HG03135 (cell line): ENCODE data around the gene AFF2.

ENCODE experiments used
- ATAC-seq: cut with Tn5 transposase; IDR thresholded peaks from one replicate; pipeline ENCODE4 v1.9.1; 2021; ENCODE audit warnings: mild to moderate bottlenecking, moderate library complexity; ENCODE audit not compliant: unreplicated experiment

The AFF2 gene

DNA sequence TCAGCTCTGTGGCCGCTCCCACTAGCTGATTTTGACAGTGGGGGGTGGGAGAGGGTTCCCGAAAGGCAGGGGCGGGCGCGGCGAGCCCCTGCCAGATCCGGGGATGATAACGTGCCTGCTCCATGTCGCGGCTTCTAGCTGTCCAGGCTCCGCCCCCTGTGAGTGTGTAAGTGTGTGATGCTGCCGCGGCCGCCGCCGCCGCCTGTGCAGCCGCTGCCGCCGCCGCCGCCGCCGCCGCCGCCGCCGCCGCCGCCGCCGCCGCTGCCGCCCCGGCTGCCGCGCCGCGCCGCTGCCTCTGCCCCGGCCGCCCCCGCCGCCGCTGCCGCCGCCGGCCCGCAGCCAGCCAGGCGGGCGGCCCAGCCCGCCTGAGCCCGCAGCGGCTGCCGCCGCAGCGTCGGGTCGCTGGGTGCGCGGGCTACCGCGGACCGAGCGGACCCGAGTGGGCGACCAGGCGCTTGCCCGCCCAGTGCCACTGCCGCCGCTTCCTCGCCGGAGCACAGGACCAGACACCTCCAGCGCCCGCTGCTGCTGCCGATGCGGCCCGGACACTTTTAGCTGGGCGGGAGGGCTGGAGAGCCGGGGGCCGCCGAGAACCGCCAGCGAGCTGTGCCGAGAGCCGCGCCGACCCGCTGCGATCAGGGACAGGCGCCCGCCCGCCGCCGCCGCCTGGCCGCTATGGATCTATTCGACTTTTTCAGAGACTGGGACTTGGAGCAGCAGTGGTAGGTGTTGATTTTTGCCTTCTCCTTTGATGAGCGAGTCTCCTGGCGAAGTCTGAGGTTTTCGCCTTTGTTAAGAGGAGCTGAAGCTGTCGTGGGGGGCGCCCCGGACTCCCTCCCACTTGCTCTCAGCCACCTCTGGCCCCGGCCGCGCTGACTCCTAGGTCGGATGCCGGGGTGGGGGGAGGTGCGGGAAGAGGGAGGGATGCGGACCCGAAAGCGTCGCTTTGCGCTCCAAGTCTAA lies at the start of gene AFF2:
TSS of gene AFF2 (plus strand) at position 195 of the 963 bp plus-strand sequence. CDS start at position 676, 481 bp downstream.
- no peak for ATAC-seq

DNA sequence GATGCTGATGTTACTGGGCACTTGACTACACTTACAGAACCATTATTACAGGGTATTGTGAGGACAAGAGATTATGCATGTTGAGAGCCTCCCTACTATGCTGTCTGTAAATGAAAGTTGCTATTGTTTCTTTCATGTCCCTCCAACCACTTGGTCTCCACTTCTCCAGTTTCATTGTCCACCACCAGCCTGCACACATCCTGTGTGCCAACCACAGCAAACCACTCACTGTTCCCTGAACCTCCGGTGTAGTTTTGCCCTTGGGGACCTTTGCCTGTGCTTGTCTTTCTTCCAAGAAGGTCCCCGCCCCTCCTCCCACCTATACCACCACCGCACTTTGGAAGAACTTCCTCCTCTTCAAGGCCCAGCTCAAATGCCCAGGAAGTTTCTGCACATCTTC lies 43.1 kb upstream of the AFF2 start:
- ATAC-seq = no peak

DNA sequence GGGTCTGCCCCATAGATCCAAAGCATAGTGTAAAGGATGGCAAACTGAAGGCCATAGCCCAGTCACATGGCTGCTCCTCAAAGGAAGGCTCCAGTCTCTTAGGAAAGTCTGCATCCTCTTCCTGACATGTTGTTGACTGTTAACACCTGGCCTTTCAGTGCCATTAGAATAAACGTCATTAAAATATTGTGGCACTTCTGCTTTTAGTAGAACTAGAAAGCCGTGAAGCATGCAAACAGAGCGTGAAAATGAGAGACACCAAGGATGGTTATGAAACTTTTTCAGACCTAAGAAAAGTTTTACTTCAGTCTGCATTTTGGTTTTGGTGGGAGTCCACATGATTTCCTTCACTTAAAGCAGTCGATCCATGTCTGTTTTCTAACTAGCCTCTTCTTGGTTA lies 41.1 kb upstream of the AFF2 start:
- ATAC-seq = peak; percentile 89

DNA sequence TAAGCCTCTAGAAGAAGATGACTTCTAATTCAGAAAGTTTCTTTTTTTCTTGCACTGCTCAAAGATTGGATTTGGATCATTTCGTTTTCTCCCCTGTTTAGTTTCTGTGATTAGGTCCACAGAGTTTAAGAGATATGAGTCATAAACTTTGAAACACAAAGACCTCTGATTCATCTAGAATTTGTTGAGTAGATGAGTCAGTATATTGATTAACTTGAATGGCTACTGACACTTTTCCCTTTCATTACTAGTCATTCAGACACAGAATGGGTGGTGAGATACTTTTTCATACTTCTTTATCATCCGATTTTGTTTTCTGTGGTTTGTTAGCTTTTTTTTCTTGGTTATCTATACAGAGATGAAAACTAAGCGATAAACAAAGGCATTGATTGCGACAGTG lies 34.1 kb upstream of the AFF2 start:
- peak; percentile 93 for ATAC-seq

DNA sequence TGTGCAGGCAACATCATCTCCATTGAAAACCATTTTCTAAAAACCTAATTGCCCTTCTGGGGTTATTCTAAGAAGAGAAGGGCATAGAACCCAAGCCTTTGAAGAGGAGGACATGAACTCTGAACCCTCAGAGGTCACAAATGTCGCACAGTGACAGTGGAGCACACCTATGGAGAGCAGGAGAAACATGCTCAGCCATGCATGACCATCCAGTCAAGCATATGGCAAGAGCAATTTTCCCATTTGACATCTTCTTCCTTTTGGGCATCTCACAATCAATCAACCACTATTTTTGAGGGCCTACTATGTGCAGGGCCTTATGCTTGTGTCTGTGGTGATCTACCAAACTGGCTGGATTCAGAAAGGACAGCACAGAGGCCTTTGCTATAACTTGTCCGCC lies 30.1 kb upstream of the AFF2 start:
- no peak for ATAC-seq

DNA sequence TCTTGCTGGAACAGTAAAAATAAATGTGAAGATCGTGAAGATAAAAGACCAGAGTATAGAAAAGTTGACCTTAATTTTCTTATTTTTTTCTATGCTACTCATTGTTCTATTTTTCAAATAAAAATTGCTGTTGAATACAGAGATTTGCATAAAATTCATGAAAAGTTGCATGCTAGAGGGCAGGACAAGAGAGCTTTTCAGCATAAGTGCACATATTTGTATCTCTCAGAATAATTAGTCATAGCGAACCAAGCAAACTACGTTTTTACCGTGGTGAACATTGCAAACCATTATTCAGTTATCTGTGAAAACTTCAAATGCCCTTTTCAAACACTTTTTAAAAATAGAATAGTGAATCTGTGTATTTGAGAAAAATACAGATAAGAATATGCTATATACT lies 26.4 kb upstream of the AFF2 start:
- ATAC-seq = no peak

DNA sequence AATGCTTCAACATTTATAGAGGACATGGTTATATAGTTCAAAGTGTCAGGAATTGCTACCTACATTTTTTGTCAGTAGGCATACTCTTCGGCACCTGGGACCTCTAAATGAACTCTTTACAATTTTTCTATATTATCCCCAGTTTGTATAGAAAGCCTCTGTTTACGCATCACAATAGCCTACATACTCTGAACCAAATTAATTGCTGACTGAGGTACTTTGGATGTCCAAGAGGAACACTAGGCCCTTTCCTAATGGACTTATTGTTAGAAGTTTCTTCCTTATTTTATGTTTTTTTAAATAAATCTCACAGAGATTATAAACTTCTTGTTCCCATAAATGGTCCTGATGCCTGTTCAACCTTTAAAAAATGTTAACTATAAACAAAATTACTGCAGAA lies 8.4 kb upstream of the AFF2 start:
- ATAC-seq = no peak

DNA sequence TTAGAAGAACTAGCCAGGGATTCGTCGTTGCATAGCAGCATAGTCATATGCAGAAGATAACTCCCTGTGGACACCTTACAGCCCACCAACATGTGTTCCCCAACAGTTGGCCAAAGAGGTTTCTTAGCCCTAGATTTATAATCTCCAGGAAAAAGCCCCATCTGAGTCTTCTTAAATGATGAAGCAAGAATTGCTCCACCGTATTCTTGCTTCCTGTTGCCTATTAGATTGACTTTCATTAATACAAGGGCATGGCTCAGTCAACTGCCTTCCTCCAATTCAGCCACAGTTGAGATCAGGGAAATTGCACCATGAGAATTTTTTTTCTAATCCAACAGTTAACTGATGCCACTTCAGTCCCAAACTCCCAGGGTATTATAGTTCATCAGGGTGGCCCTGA lies 5.2 kb upstream of the AFF2 start:
- no peak for ATAC-seq

DNA sequence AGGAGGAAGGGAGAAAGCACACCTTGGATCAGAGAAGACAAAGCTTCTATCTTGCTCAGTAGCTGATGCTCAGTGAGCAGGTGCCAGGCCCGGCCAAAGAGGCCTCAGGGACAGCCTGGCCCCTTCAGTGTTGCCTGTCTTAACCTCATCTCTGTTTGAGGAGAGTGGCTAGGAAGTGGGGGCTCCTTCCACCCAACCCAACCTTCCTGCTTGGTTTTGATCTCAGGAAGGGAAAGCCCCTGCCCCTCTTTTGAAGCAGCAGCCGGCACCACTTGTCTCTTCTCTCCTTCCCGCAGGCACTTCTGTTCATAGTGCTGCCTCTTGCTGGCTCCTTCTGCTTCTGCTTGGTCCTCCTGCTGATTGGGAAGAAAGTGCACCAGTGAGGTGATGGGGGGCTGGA lies 2.4 kb upstream of the AFF2 start:
- ATAC-seq = no peak

DNA sequence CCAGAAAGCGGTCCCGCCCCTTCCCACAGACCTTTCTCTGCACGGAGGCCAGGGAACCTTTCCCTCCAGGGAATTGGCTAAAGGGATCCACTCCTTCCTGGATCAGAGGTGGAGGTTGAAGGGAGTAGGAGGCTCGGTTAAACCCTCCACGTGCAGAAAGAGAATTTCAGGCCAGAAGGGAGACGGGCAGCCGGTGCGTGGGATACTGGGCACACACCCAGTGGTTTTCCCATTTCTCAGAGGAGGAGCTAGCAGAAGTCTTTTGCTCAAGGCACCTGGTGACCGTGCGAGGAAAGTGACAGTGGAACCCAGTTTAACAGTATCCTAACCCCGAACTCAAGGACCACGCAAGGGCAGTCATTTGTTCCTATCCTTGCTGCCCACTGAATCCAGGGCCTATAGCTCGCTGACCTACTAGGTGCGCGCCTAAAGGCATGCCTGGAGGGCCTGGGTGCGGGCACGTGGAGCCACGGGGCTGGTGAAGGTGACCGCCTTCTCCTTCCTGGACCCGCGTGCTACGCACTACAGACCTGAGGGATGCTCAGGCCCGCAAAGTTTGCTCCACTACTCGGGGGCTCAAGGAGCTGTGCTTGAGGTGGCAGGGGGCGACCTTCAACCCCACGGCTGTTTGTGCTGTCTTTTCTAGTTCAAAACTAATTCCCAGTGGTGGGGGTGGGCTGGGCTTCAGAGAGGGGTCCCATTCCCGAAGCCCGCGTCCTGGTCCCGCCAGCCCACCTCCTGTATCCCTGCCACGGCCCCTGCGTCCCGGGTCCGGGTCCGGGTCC lies 587 bp upstream of the AFF2 start:
- ATAC-seq = no peak

DNA sequence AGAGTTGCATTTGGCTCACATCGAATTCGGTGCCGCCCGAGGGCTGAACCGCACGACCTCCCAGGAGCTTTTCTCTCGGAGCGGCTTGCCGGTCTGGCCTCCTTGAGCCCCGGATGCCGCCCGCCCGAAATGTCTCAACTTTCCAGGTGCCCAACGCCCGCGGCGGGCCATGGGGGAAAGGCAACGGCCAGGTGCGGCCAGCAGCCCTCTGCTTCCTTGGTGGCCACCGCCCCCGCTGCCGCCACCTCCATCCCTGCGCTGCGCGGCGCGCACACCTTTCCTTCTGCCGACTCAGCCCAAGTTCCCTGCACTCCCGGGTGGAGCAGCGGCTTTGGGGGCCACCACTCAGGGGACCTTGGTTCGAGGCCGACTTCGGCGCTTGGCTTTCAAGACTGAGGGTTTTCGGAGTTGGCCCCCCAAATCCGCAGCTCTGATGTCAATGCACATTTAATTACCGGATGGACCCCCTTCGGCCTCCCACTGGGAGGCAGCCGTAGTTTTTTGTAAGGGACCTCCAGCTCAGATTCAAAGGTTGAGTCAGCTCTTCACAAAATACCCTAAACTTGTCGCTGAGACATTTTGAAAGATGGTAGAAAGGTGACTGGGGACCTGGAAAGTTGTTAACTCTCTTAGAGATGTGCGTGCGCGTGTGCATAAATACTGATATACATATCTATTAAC lies 1.1 kb downstream of the AFF2 start:
- ATAC-seq = no peak

DNA sequence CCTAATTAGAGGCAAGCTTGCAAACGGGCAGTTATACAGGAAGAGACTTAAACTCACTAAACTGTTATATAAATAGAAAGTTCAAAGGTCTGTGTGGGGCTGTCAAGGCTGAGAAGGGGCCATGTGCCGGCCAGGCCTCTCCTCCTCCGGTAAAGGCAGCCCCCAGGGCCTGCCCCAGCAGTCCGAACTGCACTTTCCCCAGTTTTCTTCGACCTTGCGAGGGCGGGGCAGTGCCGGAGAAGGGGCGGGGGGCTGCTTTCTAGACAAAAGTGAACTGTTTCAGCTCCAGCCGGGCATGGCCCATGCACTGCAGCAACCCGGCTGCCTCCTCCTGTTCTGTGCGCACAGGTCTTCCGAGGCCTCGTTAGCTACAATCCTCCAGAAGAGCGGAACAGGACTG lies 4.1 kb downstream of the AFF2 start:
- no peak for ATAC-seq

DNA sequence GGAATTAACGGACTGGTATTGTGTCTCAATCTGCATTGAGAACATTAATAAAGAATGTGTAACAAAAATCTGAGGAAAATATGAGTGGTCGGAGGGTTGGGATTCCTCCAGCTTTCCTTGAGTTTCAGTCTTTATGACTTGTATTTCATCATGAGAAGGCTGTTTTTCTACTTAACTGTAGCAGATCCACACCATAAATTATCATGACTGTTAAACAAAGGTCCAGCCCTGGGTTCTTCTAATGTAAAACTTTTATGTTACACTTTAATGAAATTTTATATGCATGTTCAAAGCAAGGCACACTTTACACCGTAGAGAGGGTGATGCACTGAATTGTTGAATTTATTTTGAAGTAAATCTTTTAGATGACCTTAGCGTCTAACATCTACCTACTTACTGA lies 7.0 kb downstream of the AFF2 start:
- no peak for ATAC-seq

DNA sequence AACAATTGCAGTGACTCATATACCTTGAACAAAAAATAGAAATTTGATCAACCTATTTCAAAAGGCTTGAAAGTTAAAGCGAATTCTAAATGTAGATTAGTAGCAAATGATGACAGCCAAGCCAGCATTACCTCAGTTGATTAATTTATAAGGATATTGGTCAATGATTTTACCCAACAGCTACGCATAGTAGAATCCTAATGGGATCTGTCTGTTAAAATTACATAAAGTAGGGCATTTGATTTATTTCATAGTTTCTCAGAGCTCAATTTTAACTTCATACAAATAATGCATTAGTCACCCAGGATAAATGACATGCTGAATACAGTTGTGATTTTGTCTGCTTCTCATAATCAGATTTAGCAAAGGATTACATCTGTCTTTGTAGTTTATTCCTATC lies 12.0 kb downstream of the AFF2 start:
- ATAC-seq = no peak

DNA sequence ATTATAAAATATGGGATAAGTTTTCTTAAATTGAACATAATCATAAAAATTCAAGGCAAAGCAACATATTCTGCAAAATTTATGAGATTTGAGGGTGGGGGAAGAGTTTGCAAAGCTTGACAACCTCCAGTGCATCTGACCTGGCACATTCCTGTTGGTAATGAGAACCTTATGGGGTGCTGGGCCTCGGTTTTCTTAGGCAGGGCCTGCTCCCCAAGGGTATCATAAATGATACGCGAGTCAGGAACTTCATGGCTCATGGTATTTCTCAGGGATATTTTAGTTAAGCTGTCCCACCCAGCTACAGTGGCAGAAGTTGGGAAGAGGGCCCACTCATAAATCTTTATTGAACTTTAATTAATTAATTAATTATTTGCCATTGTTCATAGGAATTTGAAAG lies 13.2 kb downstream of the AFF2 start:
- no peak for ATAC-seq

DNA sequence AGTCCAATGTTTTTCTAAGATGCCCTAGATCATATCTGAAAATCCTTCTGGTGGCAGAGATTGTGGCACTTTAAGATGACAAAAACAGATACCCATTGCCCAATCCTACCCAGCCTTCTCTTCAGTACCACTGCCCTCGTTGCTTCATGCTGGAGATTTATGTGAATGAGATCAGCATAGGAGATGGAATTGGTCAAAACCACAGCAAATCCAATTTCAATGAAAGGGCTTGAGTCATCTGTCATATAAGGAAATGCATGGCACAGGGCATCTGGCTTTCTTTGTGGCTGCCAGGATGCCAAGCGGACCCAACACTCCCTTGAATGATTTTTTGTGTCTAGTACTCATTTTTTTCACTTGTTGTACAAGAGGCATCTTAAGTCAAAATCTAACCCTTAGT lies 16.8 kb downstream of the AFF2 start:
- ATAC-seq = no peak

DNA sequence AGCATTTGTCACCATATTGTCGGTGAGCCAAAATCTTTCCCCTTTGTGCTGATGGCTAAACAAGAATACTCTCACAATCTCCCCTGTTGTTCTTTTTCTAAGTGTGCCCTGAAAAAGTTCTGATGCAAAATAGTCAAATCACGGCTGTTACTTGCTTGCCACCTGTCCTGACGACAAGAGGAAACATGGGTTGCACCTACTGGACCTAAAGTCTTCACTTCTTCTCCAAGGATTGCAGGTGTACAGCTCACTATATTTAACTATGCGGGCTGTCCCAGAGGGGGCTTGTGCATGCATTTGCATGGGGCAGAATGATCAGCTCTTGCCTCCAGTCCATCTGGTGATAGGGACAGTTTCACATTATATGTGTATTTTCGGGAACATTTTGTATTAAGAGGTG lies 21.6 kb downstream of the AFF2 start:
- ATAC-seq = no peak

DNA sequence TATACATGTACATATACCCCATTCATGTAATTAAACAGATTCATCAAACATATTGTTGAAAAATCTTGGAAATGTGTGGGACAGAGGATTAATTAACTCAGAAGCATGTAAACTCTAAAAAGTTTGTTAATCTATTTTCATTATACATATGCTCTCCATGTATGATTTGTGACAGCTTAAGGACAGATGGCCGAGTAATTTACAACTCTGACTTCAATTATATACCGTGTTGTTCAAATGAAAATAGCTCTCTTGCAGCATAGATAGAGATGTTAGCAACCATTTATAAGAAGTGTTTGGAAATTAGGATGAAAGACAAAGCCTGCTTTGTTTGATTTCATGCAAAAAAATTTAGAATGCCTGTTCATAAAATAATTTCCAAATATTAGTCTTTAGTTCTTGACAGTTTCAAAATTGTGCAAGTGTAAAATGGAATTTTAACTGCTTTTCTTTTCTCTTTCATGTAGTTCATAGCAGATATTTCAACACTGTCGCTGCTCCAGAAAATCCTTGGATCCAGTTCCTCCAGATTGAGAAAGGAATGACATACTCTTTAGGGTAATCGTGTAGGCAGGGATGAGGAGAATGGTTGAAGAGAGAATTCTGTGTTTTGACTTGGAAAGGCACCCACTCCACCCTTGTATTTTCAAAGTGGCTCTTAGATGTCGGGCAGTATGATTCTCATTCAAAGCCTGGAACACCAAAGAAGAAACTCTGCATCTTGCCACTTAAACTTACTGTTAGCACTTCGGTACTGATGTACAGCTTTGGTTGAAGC lies 23.1 kb downstream of the AFF2 start:
- ATAC-seq = no peak

DNA sequence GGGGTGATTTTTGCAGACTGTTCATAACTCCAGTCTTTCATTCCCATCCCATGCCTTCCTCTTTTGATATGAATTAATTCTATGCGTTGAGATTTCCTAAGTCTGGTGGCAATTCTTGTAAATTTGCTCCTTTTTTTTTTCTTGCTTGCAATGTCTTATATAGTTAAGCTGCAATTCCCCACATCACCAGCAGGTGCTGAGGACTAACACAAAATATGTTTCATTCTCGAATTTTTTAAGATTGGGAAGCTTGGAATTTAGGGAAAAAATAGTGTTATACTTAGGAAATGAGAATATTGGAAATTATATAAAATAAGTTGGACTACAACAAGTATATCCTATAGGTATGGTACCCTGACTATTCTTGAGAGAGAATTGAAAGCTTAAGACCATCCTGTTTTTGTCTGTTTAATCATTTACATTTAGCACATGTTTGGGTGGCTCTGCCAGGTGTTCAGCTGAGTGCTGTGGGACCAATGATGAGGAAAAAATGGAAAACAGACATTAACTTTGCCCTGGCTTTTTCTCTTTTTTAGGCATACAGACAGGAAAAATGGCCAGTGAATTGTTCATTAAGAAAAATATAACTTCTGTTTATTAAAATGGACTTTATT lies 30.2 kb downstream of the AFF2 start:
- ATAC-seq = no peak

DNA sequence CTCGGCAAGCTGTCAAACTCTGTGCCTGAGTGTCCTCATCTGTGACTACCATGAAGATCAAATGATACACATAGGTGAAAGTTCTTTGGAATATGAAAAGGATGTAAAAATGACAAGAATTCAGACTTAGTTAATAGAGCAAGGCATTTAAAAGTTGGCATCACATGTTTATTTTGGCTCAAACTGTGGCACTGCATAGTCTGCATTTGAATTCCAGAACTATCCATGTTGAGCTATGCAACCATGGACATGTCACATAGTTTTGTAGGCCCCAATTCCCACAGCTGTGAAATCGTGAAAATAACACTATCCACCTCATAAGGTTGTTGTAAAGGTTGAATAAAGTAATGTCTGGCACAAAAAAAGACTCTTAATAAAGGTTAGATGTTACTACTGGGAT lies 33.9 kb downstream of the AFF2 start:
- no peak for ATAC-seq
